Activated T-cell treated with anti-CD3 and anti-CD28 coated beads, Interleukin-2, amount 50 U/mL, for 72 hours (primary cell): ENCODE data around the gene PILRB. TPM values are rescaled to one million over a fixed set of nuclear protein-coding genes. Genes with fewer than 3 reads are reported as not detected.
"Not testable (repeated sequence)": the region's sequence is repeated elsewhere in the genome, so short reads cannot be mapped to it uniquely, and the experiment has no call there.

Source experiments
- ATAC-seq, 2 donors: fragments of 150-1000 bp; cut with Tn5 transposase; replicated peaks in 1 of 2; 2 replicates each; pipeline ENCODE4 v1.10.0; 2021; ENCODE audit warnings: moderate library complexity in 2 of 2, mild to moderate bottlenecking in 1 of 2
- DNase-seq, 2 donors: peaks; one replicate each; pipeline ENCODE4 v3.0.0; 2021 to 2022; ENCODE audit warnings: mixed read lengths in 1 of 2
- H3K27ac Mint-ChIP-seq: one replicate; pipeline ENCODE4 v1.8.0; 2022; ENCODE audit warnings: mild to moderate bottlenecking, moderate library complexity, mixed read lengths
- H3K27me3 Mint-ChIP-seq: one replicate; pipeline ENCODE4 v1.8.0; 2022; ENCODE audit warnings: low read depth, mixed read lengths
- H3K36me3 Mint-ChIP-seq, 2 donors: one replicate each; pipeline ENCODE4 v1.8.0; 2022; ENCODE audit warnings: mixed read lengths in 2 of 2, mild to moderate bottlenecking in 1 of 2; ENCODE audit not compliant: insufficient read depth in 2 of 2
- H3K4me1 Mint-ChIP-seq: one replicate; pipeline ENCODE4 v1.8.0; 2022; ENCODE audit warnings: low read depth, mixed read lengths
- H3K4me3 Mint-ChIP-seq, 2 donors: one replicate each; pipeline ENCODE4 v1.8.0; 2022; ENCODE audit warnings: mild to moderate bottlenecking in 2 of 2, mixed read lengths in 2 of 2, moderate library complexity in 2 of 2
- H3K9me3 Mint-ChIP-seq, 2 donors: one replicate each; pipeline ENCODE4 v1.8.0; 2022; ENCODE audit warnings: mixed read lengths in 2 of 2
- total RNA-seq, 2 donors: library from RNA; stranded (reverse); gene quantifications; one replicate each; pipeline ENCODE4 v1.2.3, GENCODE V29; 2022

PILRB gene
- total RNA-seq, 2 donors from 2014 or later: 43.6 to 78.3 TPM

- ATAC-seq (no peak), DNase-seq (no peak)
- peaks cover 7 to 41% of the 10 kb centered on the region in 2 donors for H3K36me3 Mint-ChIP-seq
- H3K4me3 Mint-ChIP-seq: no peak overlapping the region
- H3K9me3 Mint-ChIP-seq: no peaks in the 10 kb centered on the region
- no peak overlapping the region for H3K27ac Mint-ChIP-seq
- H3K27me3 Mint-ChIP-seq: no peaks in the 10 kb centered on the region
- peaks cover 39% of the 10 kb centered on the region for H3K4me1 Mint-ChIP-seq
Observed at GRCh38 chr7:100363098-100363497, 5.2 kb downstream of the PILRB start.

- ATAC-seq, H3K27ac Mint-ChIP-seq, H3K4me3 Mint-ChIP-seq, H3K9me3 Mint-ChIP-seq, H3K27me3 Mint-ChIP-seq, DNase-seq: not testable (repeated sequence)
- H3K36me3 Mint-ChIP-seq: peaks cover 7 to 41% of the 10 kb centered on the region in 2 donors
- H3K4me1 Mint-ChIP-seq: peaks cover 42% of the 10 kb centered on the region
Observed at GRCh38 chr7:100363797-100364196, 5.9 kb downstream of the PILRB start.

- no peaks in the 10 kb centered on the region for H3K27me3 Mint-ChIP-seq
- H3K4me1 Mint-ChIP-seq: peaks cover 46% of the 10 kb centered on the region
- no peak overlapping the region for H3K4me3 Mint-ChIP-seq
- H3K27ac Mint-ChIP-seq: no peak overlapping the region
- peaks cover 5 to 37% of the 10 kb centered on the region in 2 donors for H3K36me3 Mint-ChIP-seq
- no peaks in the 10 kb centered on the region for H3K9me3 Mint-ChIP-seq
- DNase-seq (no peak), ATAC-seq (no peak)
Observed at GRCh38 chr7:100364480-100364879, 6.6 kb downstream of the PILRB start.

GRCh38 chr7:100365998-100366367 is 8.1 kb downstream of the PILRB start:
- H3K27me3 Mint-ChIP-seq, H3K9me3 Mint-ChIP-seq, DNase-seq, ATAC-seq: not testable (repeated sequence)
- Mint-ChIP-seq H3K4me3 (peak overlapping the region; percentile 23 to 55), H3K4me1 (peaks cover 46% of the 10 kb centered on the region), H3K36me3 (peaks cover 3 to 29% of the 10 kb centered on the region in 2 donors), H3K27ac (peak overlapping the region; percentile 13)

- Mint-ChIP-seq H3K4me1 (peaks cover 48% of the 10 kb centered on the region), H3K27ac (peak overlapping the region; percentile 31), H3K9me3 (no peaks in the 10 kb centered on the region), H3K27me3 (no peaks in the 10 kb centered on the region), H3K4me3 (peak overlapping the region; percentile 23 to 55), H3K36me3 (peaks cover 3 to 29% of the 10 kb centered on the region in 2 donors)
- peak; percentile 7 to 33 for ATAC-seq
- peak; percentile 34 to 44 for DNase-seq
Observed at GRCh38 chr7:100366411-100367250, 8.7 kb downstream of the PILRB start.

GRCh38 chr7:100367251-100367620 is 9.3 kb downstream of the PILRB start:
- H3K36me3 Mint-ChIP-seq: peaks cover 3 to 24% of the 10 kb centered on the region in 2 donors
- no peak overlapping the region for H3K27ac Mint-ChIP-seq
- DNase-seq: no peak
- H3K4me3 Mint-ChIP-seq: no peak overlapping the region
- H3K9me3 Mint-ChIP-seq: no peaks in the 10 kb centered on the region
- H3K27me3 Mint-ChIP-seq: no peaks in the 10 kb centered on the region
- no peak for ATAC-seq
- H3K4me1 Mint-ChIP-seq: peaks cover 54% of the 10 kb centered on the region

- DNase-seq (no peak), ATAC-seq (no peak)
- peaks cover 3 to 22% of the 10 kb centered on the region in 2 donors for H3K36me3 Mint-ChIP-seq
- no peaks in the 10 kb centered on the region for H3K9me3 Mint-ChIP-seq
- H3K4me3 Mint-ChIP-seq: no peak overlapping the region
- H3K27ac Mint-ChIP-seq: no peak overlapping the region
- no peaks in the 10 kb centered on the region for H3K27me3 Mint-ChIP-seq
- peaks cover 58% of the 10 kb centered on the region for H3K4me1 Mint-ChIP-seq
Observed at GRCh38 chr7:100367676-100368613, 10.0 kb downstream of the PILRB start.

- Mint-ChIP-seq H3K27me3 (no peaks in the 10 kb centered on the region), H3K9me3 (no peaks in the 10 kb centered on the region), H3K27ac (no peak overlapping the region), H3K36me3 (peaks cover 0 to 12% of the 10 kb centered on the region in 2 donors), H3K4me1 (peaks cover 53% of the 10 kb centered on the region), H3K4me3 (no peak overlapping the region)
- ATAC-seq (no peak), DNase-seq (no peak)
Observed at GRCh38 chr7:100369105-100369504, 11.2 kb downstream of the PILRB start.

- Mint-ChIP-seq H3K9me3 (no peaks in the 10 kb centered on the region), H3K4me1 (peaks cover 52% of the 10 kb centered on the region), H3K36me3 (peaks cover 0 to 8% of the 10 kb centered on the region in 2 donors), H3K4me3 (no peak overlapping the region), H3K27ac (no peak overlapping the region), H3K27me3 (no peaks in the 10 kb centered on the region)
- DNase-seq (no peak), ATAC-seq (no peak)
Observed at GRCh38 chr7:100370303-100370702, 12.4 kb downstream of the PILRB start.

GRCh38 chr7:100370746-100371145 is 12.8 kb downstream of the PILRB start:
- ATAC-seq (no peak), DNase-seq (no peak)
- Mint-ChIP-seq H3K4me1 (peaks cover 47% of the 10 kb centered on the region), H3K27me3 (no peaks in the 10 kb centered on the region), H3K36me3 (peaks cover 0 to 8% of the 10 kb centered on the region in 2 donors), H3K4me3 (no peak overlapping the region), H3K27ac (peak overlapping the region; percentile 15), H3K9me3 (no peaks in the 10 kb centered on the region)

GRCh38 chr7:100371561-100372171 is 13.7 kb downstream of the PILRB start:
- Mint-ChIP-seq H3K9me3 (no peaks in the 10 kb centered on the region), H3K27ac (no peak overlapping the region), H3K27me3 (no peaks in the 10 kb centered on the region), H3K36me3 (peaks cover 0 to 5% of the 10 kb centered on the region in 2 donors), H3K4me1 (peaks cover 38% of the 10 kb centered on the region), H3K4me3 (peak overlapping the region in 1 of 2 donors; percentile 15)
- ATAC-seq (peak in 1 of 2 donors; percentile 4), DNase-seq (no peak)

- Mint-ChIP-seq H3K9me3 (no peaks in the 10 kb centered on the region), H3K36me3 (peaks cover 0 to 5% of the 10 kb centered on the region in 2 donors), H3K4me1 (peaks cover 33% of the 10 kb centered on the region), H3K27me3 (no peaks in the 10 kb centered on the region), H3K4me3 (peak overlapping the region; percentile 50 to 62), H3K27ac (peak overlapping the region; percentile 86)
- ATAC-seq (peak; percentile 61 to 78), DNase-seq (peak; percentile 36 to 41)
Observed at GRCh38 chr7:100372256-100372655, 14.3 kb downstream of the PILRB start.
